Fibroblast of lung (primary cell): ENCODE data around the gene ING3.

Experiments used
- CTCF ChIP-seq, 2 donors: IDR thresholded peaks in 1 of 2; conservative IDR thresholded peaks in 1 of 2; 1 replicate in 1 of 2; 2 replicates in 1 of 2; pipeline ENCODE4 v1.5.1; 2011 to 2012; ENCODE audit warnings: low read length in 2 of 2, control low read depth in 1 of 2, inconsistent platforms in 1 of 2, low read depth in 1 of 2, mild to moderate bottlenecking in 1 of 2
- EZH2 ChIP-seq: IDR thresholded peaks from 2 replicates; pipeline ENCODE4 v1.5.1; 2012; ENCODE audit warnings: low read length, control low read depth, mild to moderate bottlenecking; ENCODE audit errors: missing control alignments

- TF ChIP-seq CTCF (conservative IDR thresholded peaks at IDR 0.05 in 1 of 2, IDR thresholded peaks at IDR 0.05 in 1 of 2; ENCODE audit: low read depth in 1 of 2, low read length in 2 of 2): no peak
- TF ChIP-seq EZH2: no peak
Observed at GRCh38 chr7:120966961-120967360, 16.4 kb downstream of the ING3 start.
